A549 treated with CORT108297 at 1 μM for 4 hours (cell line): ENCODE results near the gene LRRC56. TPM values are rescaled to one million over a fixed set of nuclear protein-coding genes. Genes with fewer than 3 reads are reported as not detected.

Experiments used
- total RNA-seq: library from RNA; stranded (reverse); fragments of 200-300 nt; extraction: Qiagen RNA extraction; gene quantifications from 5 replicates; pipeline ENCODE4 v1.2.3, GENCODE V29; 2022

LRRC56 gene
- 0.45 to 0.93 TPM (median 0.75 TPM) in 5 replicates for total RNA-seq

GRCh38 chr11:536841-537621 lies at the start of gene LRRC56:
Gene LRRC56, plus strand, starts transcription at chr11:537527. Its CDS starts 3,158 bp downstream, at chr11:540685.

GRCh38 chr11:506995-507726 lies 30.2 kb upstream of the LRRC56 start, which contains the start of gene RNH1:
Gene RNH1, minus strand, starts transcription at chr11:507242. Its CDS starts 5,080 bp downstream, at chr11:502162.

GRCh38 chr11:535519-536454 lies 1.5 kb upstream of the LRRC56 start, which contains the start of gene HRAS:
Gene HRAS, minus strand, starts transcription at chr11:535576.

GRCh38 chr11:560305-561147 lies 23.2 kb downstream of the LRRC56 start, which contains the start of the genes LMNTD2 and RASSF7:
Gene LMNTD2, minus strand, starts transcription at chr11:560738. Its CDS starts 22 bp downstream, at chr11:560716.
Gene RASSF7, plus strand, starts transcription at chr11:560970. Its CDS starts 799 bp downstream, at chr11:561769.

GRCh38 chr11:575996-576768 lies 38.9 kb downstream of the LRRC56 start, which contains the start of gene PHRF1:
Gene PHRF1, plus strand, starts transcription at chr11:576470. Its CDS starts 5,043 bp downstream, at chr11:581513.

Other genes with a start within 250 kb of the LRRC56 start
- 7.1 to 15.7 TPM (median 12.5 TPM) in 5 replicates for gene PGGHG, start 248.4 kb upstream of the LRRC56 start, total RNA-seq
- gene IFITM5, start 238.0 kb upstream of the LRRC56 start, total RNA-seq, result not detected in 5 replicates
- gene IFITM2, start 229.7 kb upstream of the LRRC56 start, total RNA-seq, result 59.0 to 71.7 TPM (median 65.6 TPM) in 5 replicates
- 0.22 to 0.64 TPM (median 0.39 TPM) in 5 replicates for gene IFITM1, start 223.5 kb upstream of the LRRC56 start, total RNA-seq
- gene IFITM3, start 216.7 kb upstream of the LRRC56 start, total RNA-seq, result 18.8 to 35.6 TPM (median 29.9 TPM) in 5 replicates
- 11.1 to 25.3 TPM (median 20.4 TPM) in 5 replicates for gene B4GALNT4, start 168.0 kb upstream of the LRRC56 start, total RNA-seq
- 26.3 to 41.8 TPM (median 39.9 TPM) in 5 replicates for gene PKP3, start 143.3 kb upstream of the LRRC56 start, total RNA-seq
- gene SIGIRR, start 122.5 kb upstream of the LRRC56 start, total RNA-seq, result 55.4 to 103 TPM (median 98.4 TPM) in 5 replicates
- gene ANO9, start 95.5 kb upstream of the LRRC56 start, total RNA-seq, result 0.55 to 1.8 TPM (median 1.0 TPM) in 5 replicates
- 35.2 to 48.7 TPM (median 46.0 TPM) in 5 replicates for gene PTDSS2, start 87.2 kb upstream of the LRRC56 start, total RNA-seq
- 128 to 190 TPM (median 178 TPM) in 5 replicates for gene RNH1, start 30.3 kb upstream of the LRRC56 start, total RNA-seq
- gene HRAS, start 2.0 kb upstream of the LRRC56 start, total RNA-seq, result 97.4 to 162 TPM (median 151 TPM) in 5 replicates
- gene LMNTD2, start 23.2 kb downstream of the LRRC56 start, total RNA-seq, result 1.9 to 3.3 TPM (median 2.7 TPM) in 5 replicates
- gene RASSF7, start 23.4 kb downstream of the LRRC56 start, total RNA-seq, result 35.3 to 47.8 TPM (median 43.4 TPM) in 5 replicates
- gene PHRF1, start 38.9 kb downstream of the LRRC56 start, total RNA-seq, result 26.7 to 35.3 TPM (median 34.8 TPM) in 5 replicates
- 4.1 to 7.8 TPM (median 7.0 TPM) in 5 replicates for gene IRF7, start 78.4 kb downstream of the LRRC56 start, total RNA-seq
- gene CDHR5, start 87.4 kb downstream of the LRRC56 start, total RNA-seq, result 0.03 to 0.08 TPM in 2 of 5 replicates, not detected in the others
- gene SCT, start 89.7 kb downstream of the LRRC56 start, total RNA-seq, result not detected in 5 replicates
- gene DRD4, start 99.7 kb downstream of the LRRC56 start, total RNA-seq, result 0.15 to 0.39 TPM (median 0.22 TPM) in 5 replicates
- gene DEAF1, start 157.7 kb downstream of the LRRC56 start, total RNA-seq, result 27.2 to 37.0 TPM (median 33.8 TPM) in 5 replicates
- 9.2 to 11.6 TPM (median 11.3 TPM) in 5 replicates for gene TMEM80, start 158.3 kb downstream of the LRRC56 start, total RNA-seq
- gene EPS8L2, start 168.7 kb downstream of the LRRC56 start, total RNA-seq, result 77.4 to 139 TPM (median 122 TPM) in 5 replicates
- gene TALDO1, start 209.9 kb downstream of the LRRC56 start, total RNA-seq, result 416 to 454 TPM (median 423 TPM) in 5 replicates
- gene GATD1, start 240.0 kb downstream of the LRRC56 start, total RNA-seq, result 37.0 to 53.7 TPM (median 49.1 TPM) in 5 replicates